ENCODE measurements around the gene NKX2-2.

The NKX2-2 gene

GRCh38 chr20:21513881-21514540 is at the start of gene NKX2-2:
Gene NKX2-2 (minus strand): TSS chr20:21514064. CDS start chr20:21513669, 395 bp downstream.
- DNase-seq, result no peak

GRCh38 chr20:21562656-21563055 is 48.8 kb upstream of the NKX2-2 start:
- no peak for DNase-seq

GRCh38 chr20:21559305-21559704 is 45.4 kb upstream of the NKX2-2 start:
- DNase-seq, result no peak

DNA sequence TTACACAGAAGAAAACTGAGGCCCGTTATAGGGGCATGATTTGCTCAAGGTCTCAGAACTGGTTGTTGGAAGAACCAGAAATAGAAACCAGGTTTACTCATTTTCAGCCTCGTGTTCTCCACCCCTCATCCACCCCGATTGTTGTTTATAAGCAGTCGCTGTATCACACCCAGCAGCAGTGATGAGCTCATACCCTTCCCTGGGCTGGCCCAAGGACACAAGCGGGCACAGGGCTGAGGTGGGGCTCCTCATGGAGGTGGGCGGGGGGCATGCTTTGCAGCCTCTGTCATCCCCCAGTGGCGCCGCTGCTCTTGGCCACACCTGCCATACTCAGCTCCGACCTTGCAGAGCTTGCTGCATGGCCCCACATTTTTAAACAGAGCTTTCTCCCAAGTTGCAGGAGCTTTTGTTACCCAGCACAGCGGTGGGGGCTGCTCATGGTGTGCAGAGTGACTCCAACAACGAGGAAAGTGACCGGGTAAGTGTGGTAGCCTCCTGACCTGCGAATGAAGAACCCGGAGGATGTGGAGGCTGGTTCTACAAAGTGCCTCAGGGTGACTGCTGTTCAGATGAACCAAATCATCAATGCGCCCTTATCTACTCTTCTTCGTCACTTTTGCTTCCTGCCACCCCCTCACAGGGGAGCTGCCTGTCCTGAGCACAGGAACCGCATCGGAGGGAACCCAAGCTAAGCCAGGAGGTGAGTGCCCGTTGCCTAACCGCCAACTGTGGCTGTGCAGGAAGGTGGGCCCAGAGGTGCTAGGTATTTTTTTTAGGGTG is 43.6 kb upstream of the NKX2-2 start:
- no peak for DNase-seq

DNA sequence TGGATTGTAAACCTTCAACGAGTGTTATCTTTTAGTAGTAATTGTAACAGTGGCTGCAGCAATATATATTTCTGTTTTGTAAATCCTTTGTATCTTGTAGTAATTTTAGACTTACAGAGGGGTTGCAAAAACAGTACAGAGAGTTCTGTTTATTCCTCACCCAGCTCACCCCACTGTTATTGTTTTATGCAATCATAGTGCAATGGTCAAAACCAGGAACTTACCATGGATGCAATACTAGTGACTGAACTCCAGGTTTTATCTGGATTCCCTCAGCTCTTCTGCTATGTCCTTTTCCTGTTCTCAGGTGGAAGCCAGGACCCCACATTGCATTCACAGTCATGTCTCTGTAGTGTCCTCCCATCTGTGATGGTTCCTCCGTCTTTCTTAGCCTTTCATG is 42.5 kb upstream of the NKX2-2 start:
- no peak for DNase-seq

- no peak for DNase-seq
Observed at GRCh38 chr20:21555470-21556120, 41.7 kb upstream of the NKX2-2 start.

GRCh38 chr20:21554985-21555384 is 41.1 kb upstream of the NKX2-2 start:
- DNase-seq, result no peak

DNA sequence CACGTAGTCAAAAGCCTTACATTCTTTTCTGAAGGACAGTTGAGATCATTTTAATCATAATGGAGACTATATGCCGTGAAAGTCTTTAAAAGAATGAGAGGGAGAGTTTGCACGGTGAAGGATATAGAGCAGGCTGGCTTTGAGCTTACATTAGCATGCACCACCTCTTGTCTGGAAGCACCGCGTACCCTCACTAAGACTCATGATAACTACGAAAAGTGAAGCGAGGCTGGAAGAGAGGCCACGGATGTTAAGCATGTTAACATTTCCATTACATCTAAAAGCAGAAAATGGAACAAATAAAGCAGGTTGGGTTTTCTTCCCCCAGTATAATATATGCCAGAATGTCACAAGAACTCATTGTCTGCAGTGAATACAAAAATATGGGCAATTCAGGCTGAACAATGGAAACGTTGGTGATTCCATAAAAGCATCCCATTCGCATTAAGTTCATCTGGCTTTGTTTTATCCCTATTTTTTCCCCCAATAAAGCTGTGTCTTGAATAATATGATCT is 40.6 kb upstream of the NKX2-2 start:
- DNase-seq, result no peak

DNA sequence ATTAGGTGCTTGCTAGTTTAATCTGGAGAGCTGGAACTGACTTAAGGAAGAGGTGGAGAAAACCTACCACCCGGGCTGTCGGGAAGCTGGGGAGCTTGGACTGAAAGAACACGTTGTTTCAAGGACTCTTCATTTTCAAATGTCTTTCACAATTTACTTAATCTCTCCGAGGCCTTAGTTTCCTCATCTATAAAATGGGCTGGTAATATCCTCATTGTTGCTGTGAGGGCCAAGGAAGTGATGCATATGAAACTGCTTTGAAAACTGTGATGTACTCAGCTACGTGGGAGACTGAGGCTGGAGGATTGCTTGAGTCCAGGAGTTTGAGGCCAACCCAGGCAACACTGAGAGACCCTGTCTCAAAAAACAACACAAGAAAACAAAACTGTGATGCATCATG is 36.7 kb upstream of the NKX2-2 start:
- no peak for DNase-seq

DNA sequence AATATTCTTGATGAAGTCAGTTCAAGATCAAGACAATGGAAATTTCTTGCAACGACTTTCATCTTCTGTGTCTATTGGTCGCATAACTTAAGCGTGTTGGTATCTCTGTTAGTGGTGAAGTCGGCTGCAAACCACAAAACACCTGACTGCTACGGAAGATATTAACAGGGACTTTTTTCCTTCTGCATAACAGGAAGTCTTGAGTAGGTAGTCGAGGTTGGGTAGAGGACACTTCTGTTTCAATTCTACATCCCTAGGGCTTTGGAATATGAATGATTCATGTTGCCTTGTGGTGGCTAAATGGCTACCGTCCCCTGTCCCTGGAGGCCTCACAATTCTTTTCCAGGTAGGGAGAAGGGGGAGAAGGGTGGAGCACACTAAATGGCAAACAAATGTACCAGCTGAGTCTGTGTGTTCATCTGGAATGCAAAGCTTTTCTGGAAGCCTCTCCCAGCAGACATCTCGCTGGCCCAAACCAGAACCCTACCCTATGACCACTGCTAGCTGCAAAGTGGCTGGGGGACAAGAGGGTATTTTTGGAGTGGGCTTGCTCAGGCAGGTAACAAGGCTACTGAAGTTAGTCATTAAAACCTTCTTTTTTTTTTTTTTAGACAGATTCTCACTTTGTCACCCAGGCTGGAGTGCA is 34.6 kb upstream of the NKX2-2 start:
- no peak for DNase-seq

DNA sequence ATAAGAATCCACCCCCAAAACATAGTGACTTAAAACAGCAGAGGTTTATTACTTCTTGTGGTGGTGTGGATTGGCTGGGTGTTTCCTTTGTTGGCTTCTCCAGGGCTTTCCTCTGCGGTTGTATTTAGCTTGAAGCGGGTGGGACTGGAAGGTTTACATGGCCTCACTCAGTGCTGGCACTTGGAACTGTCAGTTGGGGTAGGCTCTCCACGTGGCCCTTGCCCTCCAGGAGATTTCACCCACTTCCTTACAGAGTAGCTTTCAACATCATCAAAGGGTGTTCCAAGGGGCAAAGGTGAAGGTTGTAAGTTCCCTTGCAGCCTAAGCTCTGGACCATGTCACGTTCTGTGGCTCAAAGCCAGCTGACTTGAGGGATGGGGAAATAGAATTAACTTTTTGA is 32.5 kb upstream of the NKX2-2 start:
- no peak for DNase-seq

- DNase-seq, result no peak
Observed at GRCh38 chr20:21539512-21539911, 25.6 kb upstream of the NKX2-2 start.

- DNase-seq, result no peak
Observed at GRCh38 chr20:21534886-21535285, 21.0 kb upstream of the NKX2-2 start.

DNA sequence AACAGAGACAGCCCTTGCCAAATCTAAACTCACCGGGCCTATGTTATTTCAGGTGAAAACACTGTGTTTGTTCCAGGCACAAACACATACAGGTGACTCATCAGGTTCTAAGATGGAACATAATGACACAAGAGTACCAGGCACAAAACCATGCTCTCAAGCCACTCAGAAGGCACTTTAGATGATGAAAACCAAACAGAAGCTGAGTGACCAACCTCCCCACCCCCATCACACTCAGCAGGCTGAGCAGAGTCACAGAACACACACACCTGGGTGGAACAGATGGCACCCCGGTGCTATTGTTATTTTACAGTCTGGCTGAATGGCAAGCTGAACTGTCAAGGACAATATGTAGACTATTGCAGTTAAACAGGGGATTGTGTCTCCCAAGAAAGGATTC is 20.6 kb upstream of the NKX2-2 start:
- DNase-seq, result no peak

- no peak for DNase-seq
Observed at GRCh38 chr20:21529863-21530262, 16.0 kb upstream of the NKX2-2 start.

DNA sequence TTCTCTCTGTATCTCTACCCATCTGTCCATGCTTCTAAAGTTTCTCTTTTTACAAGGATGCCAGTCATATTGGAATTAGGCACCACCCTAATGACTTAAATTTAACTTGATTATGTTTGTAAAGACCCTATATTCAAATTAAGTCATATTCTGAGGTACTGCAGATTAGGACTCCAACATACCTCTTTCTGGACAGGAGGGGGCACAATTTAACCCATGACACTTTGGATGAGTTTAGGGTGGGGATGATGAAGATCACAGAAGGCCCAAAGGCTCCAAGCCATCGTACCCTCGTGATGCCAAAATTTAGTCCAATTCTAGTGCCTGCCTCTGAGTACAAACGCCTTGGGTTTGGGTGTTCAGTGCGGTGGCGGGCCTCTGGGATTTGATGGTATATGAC is 15.0 kb upstream of the NKX2-2 start:
- no peak for DNase-seq

GRCh38 chr20:21527908-21528307 is 14.0 kb upstream of the NKX2-2 start:
- no peak for DNase-seq

- DNase-seq, result no peak
Observed at GRCh38 chr20:21526776-21527175, 12.9 kb upstream of the NKX2-2 start.

DNA sequence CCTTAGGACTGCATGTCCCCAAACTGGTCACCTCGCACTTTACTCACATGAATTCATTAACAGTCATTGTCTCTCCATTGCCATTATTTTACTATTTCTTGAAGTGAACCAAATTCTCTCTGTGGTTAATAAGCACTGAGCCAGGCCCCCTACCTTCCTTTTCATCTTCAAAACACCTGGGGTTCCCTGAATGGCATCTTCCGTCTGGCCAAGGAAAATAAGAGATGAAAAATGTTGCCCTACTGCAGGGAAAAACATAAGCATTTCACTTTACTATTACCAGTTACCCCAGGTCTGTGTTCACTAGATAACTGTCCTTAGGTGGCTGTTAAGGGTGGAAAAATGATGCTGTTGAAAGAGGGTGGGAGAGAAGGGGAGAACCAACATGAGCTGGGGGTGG is 10.0 kb upstream of the NKX2-2 start:
- DNase-seq, result no peak

GRCh38 chr20:21523281-21523868 is 9.5 kb upstream of the NKX2-2 start:
- DNase-seq, result no peak

GRCh38 chr20:21522481-21523280 is 8.8 kb upstream of the NKX2-2 start:
- DNase-seq, result no peak

Data from activated gamma-delta T cell treated with Interleukin-2 at 50 U/mL for 16 hours (primary cell).